Stimulated activated naive CD8-positive, alpha-beta T cell treated with anti-CD3 and anti-CD28 coated beads, Interleukin-15, Interleukin-2, amounts not matched to agents 100 ng/mL and 50 ng/mL, for 24 hours (primary cell): ENCODE measurements around the gene SETD2.

ENCODE experiments used
- H3K27ac Mint-ChIP-seq: one replicate; pipeline ENCODE4 v1.8.0; 2021; ENCODE audit warnings: mild to moderate bottlenecking, mixed read lengths
- H3K27me3 Mint-ChIP-seq: one replicate; pipeline ENCODE4 v1.8.0; 2021; ENCODE audit warnings: mixed read lengths
- H3K36me3 Mint-ChIP-seq: one replicate; pipeline ENCODE4 v1.8.0; 2021; ENCODE audit warnings: low read depth, mixed read lengths
- H3K4me1 Mint-ChIP-seq: one replicate; pipeline ENCODE4 v1.8.0; 2021; ENCODE audit warnings: low read depth, mixed read lengths
- H3K4me3 Mint-ChIP-seq: one replicate; pipeline ENCODE4 v1.8.0; 2021; ENCODE audit warnings: mild to moderate bottlenecking, mixed read lengths
- H3K9me3 Mint-ChIP-seq: one replicate; pipeline ENCODE4 v1.8.0; 2021; ENCODE audit warnings: mixed read lengths

Gene SETD2

DNA sequence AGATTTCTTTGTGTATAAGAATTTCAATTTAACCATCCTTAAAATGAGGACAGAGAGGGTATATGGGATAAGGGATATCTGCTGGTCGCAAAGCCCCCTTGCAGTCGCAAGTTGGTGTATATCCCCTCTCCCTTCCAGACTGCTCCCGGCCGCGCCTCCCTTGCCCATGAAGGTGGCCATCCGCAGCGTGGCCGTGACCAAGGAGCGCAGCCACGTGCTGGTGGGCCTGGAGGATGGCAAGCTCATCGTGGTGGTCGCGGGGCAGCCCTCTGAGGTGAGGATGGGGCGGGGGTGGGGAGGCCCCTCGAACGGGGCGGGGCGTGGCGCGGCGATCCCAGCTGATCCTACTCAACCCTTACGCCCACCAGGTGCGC lies 155.1 kb downstream of the SETD2 start:
- peaks cover 18% of the 10 kb centered on the region for H3K36me3 Mint-ChIP-seq
- H3K27me3 Mint-ChIP-seq, result no peaks in the 10 kb centered on the region
- no peak overlapping the region for H3K4me3 Mint-ChIP-seq
- H3K9me3 Mint-ChIP-seq, result no peaks in the 10 kb centered on the region
- peaks cover 8% of the 10 kb centered on the region for H3K4me1 Mint-ChIP-seq
- no peak overlapping the region for H3K27ac Mint-ChIP-seq

DNA sequence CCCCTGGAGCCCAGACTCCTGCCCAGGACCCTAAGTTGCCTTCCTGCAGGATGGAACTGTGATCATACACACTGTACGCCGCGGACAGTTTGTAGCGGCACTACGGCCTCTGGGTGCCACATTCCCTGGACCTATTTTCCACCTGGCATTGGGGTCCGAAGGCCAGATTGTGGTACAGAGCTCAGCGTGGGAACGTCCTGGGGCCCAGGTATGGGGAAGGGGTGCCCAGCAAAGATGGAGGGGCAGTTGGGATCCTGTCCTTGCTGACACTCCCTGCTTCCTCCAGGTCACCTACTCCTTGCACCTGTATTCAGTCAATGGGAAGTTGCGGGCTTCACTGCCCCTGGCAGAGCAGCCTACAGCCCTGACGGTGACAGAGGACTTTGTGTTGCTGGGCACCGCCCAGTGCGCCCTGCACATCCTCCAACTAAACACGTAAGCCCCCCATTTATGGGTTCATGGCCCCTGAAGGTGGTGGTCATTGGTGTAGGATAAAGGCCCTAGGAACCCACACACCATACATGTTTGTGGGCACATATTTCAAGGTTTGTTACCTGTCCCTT lies 155.6 kb downstream of the SETD2 start:
- Mint-ChIP-seq H3K36me3 (peaks cover 21% of the 10 kb centered on the region), H3K27ac (no peak overlapping the region), H3K27me3 (no peaks in the 10 kb centered on the region)

DNA sequence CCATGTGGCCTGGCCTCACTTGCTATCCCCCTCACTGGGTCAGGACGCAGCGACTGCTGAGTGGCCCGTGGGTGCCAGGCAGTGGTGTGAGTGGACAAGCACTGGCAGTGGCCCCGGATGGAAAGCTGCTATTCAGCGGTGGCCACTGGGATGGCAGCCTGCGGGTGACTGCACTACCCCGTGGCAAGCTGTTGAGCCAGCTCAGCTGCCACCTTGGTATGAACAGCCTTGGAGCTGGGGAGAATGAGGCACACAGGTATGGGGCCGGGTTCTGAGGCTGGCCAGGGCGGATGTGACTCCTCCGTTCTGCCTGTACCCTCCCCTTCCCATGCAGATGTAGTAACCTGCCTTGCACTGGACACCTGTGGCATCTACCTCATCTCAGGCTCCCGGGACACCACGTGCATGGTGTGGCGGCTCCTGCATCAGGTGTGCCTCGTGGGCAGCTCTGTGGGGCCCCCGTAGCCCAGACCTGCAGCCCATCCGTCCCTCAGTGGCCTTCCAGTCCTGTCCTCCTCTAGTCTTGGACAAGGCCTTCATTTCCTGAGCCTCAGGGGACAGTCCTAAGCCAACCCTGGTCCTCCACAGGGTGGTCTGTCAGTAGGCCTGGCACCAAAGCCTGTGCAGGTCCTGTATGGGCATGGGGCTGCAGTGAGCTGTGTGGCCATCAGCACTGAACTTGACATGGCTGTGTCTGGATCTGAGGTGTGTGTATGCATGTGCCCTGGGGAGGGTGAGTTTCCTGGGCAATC lies 156.3 kb downstream of the SETD2 start:
- H3K4me1 Mint-ChIP-seq, result peaks cover 8% of the 10 kb centered on the region
- no peak overlapping the region for H3K4me3 Mint-ChIP-seq
- no peak overlapping the region for H3K27ac Mint-ChIP-seq
- no peaks in the 10 kb centered on the region for H3K27me3 Mint-ChIP-seq
- H3K9me3 Mint-ChIP-seq, result no peaks in the 10 kb centered on the region
- H3K36me3 Mint-ChIP-seq, result peaks cover 21% of the 10 kb centered on the region

More for the DNA sequence above, 155.6 kb downstream of the SETD2 start:
- H3K4me1 Mint-ChIP-seq, result peaks cover 8% of the 10 kb centered on the region
- no peaks in the 10 kb centered on the region for H3K9me3 Mint-ChIP-seq
- H3K4me3 Mint-ChIP-seq, result no peak overlapping the region

DNA sequence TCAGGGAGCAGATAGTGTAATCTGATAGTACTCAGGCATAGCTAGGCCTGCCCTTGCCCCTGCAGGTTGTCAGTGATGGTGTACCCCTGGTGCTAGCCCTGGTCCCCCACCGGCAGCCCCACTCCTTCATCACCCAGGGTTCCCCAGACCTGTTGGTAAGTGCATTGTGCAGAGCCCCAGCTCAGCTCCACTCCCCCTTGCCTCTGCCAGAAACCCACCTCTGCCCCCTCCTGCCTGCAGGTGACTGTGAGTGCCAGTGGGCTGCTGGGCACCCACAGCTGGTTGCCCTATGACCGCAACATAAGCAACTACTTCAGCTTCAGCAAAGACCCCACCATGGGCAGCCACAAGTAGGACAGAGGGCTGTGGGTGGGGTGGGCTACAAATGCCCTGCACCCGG lies 156.9 kb downstream of the SETD2 start:
- no peaks in the 10 kb centered on the region for H3K9me3 Mint-ChIP-seq
- H3K27me3 Mint-ChIP-seq, result no peaks in the 10 kb centered on the region
- no peak overlapping the region for H3K27ac Mint-ChIP-seq
- peaks cover 21% of the 10 kb centered on the region for H3K36me3 Mint-ChIP-seq
- H3K4me3 Mint-ChIP-seq, result no peak overlapping the region
- peaks cover 8% of the 10 kb centered on the region for H3K4me1 Mint-ChIP-seq

DNA sequence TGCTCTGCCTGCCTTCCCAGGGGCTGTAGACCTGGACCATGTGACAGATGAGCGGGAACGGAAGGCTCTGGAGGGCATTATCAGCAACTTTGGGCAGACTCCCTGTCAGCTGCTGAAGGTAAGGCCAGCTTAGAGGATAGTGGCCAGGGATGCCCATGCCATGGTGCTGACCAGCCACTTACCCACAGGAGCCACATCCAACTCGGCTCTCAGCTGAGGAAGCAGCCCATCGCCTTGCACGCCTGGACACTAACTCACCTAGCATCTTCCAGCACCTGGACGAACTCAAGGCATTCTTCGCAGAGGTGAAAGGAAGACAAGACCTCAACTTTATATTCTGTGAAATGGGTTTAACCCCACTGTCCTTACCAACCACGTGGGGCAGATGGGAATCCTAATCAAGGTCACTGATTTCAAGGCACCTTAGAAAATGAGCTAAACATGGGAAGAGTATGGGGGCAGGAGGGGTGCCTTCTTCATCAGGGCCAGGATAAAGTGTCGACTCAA lies 157.7 kb downstream of the SETD2 start:
- Mint-ChIP-seq H3K27me3 (no peaks in the 10 kb centered on the region), H3K27ac (no peak overlapping the region), H3K4me1 (peaks cover 8% of the 10 kb centered on the region), H3K4me3 (no peak overlapping the region), H3K9me3 (no peaks in the 10 kb centered on the region), H3K36me3 (peaks cover 21% of the 10 kb centered on the region)

DNA sequence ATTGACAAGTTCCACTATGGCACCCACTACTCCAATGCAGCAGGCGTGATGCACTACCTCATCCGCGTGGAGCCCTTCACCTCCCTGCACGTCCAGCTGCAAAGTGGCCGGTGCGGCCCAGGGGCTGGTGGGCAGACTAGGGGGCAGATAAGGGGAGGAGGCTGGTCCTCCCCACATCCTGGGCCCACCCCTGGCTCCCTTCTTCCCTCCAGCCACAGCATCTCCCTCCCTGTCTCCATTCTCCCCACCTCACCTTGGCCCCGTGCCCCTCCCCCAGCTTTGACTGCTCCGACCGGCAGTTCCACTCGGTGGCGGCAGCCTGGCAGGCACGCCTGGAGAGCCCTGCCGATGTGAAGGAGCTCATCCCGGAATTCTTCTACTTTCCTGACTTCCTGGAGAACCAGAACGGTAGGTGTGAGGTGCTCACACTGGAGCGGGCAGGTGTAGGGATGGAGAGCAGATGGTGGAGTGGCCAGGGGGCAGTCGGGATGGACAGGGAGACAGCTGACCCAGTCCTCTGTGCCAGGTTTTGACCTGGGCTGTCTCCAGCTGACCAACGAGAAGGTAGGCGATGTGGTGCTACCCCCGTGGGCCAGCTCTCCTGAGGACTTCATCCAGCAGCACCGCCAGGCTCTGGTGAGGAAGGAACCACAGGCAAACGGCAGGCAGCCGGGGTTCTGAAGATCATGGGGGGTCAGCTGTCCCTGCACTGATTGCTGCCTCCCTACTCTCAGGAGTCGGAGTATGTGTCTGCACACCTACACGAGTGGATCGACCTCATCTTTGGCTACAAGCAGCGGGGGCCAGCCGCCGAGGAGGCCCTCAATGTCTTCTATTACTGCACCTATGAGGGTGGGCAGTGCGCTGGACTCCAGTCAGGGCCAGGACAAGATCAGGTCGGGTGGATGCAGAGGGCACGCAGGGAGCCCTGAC lies 158.4 kb downstream of the SETD2 start:
- Mint-ChIP-seq H3K27ac (no peak overlapping the region), H3K27me3 (no peaks in the 10 kb centered on the region), H3K4me1 (peaks cover 8% of the 10 kb centered on the region), H3K9me3 (no peaks in the 10 kb centered on the region), H3K4me3 (no peak overlapping the region), H3K36me3 (peaks cover 21% of the 10 kb centered on the region)

DNA sequence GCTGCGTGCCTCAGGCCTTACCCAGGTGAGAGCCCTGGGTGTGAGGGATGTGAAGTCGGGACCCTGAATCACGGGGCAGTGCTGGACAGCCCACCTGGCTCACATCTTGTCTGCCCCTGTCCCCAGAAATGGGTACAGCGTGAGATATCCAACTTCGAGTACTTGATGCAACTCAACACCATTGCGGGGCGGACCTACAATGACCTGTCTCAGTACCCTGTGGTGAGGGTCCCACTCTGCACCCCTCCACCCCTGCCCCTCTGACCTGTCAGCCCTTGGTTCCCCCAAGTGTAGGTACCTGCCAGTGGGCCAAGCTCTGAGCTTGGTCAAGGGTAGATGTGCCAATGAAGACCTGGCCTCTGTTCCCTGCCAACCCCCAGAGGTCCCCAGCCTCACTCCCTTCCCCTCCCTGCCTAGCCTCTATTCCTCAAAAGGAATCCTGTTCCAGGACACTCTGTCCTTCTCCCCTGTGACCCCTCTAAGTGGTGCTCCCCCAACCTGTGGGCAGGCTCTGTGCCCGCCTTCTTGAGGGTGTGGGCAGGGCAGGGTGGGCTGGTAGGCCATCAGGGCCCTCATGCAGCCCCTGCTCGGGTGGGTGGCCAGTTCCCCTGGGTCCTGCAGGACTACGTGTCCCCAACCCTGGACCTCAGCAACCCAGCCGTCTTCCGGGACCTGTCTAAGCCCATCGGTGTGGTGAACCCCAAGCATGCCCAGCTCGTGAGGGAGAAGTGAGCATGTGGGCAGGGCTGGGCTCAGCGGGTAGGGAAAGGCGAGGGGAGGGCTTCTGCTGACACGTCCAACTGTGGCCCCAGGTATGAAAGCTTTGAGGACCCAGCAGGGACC lies 159.3 kb downstream of the SETD2 start:
- H3K4me3 Mint-ChIP-seq, result no peak overlapping the region
- no peaks in the 10 kb centered on the region for H3K27me3 Mint-ChIP-seq
- H3K36me3 Mint-ChIP-seq, result peaks cover 21% of the 10 kb centered on the region
- no peaks in the 10 kb centered on the region for H3K9me3 Mint-ChIP-seq
- no peak overlapping the region for H3K27ac Mint-ChIP-seq
- H3K4me1 Mint-ChIP-seq, result peaks cover 6% of the 10 kb centered on the region

DNA sequence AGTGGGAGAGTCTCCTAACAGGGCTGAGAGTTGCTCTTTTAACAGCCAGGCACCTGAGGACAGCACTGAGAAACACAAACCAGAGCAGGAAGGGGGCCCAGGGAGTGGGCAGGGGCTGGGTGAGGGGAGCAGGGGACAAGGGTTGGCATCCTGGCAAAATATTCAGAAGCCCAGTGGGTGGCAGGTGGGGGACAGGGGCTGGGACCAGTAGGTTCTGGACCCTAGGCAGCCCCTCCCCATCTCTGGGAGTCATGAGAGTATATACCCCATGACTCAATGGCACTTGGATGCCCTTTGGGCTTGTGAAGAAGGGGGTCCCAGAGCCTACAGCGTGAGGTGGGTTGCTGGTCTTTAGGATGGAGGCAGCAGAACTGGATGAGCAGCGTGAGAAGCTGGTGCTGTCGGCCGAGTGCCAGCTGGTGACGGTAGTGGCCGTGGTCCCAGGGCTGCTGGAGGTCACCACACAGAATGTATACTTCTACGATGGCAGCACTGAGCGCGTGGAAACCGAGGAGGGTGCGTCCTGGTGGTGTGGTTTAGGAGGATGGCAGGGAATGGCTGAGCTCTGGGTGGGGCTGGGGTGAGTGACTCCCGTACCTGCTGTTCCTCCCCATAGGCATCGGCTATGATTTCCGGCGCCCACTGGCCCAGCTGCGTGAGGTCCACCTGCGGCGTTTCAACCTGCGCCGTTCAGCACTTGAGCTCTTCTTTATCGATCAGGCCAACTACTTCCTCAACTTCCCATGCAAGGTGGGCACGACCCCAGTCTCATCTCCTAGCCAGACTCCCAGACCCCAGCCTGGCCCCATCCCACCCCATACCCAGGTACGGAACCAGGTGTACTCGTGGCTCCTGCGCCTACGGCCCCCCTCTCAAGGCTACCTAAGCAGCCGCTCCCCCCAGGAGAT lies 160.2 kb downstream of the SETD2 start:
- Mint-ChIP-seq H3K4me3 (no peak overlapping the region), H3K4me1 (peaks cover 3% of the 10 kb centered on the region), H3K36me3 (peaks cover 21% of the 10 kb centered on the region), H3K27ac (no peak overlapping the region), H3K9me3 (no peaks in the 10 kb centered on the region), H3K27me3 (no peaks in the 10 kb centered on the region)

DNA sequence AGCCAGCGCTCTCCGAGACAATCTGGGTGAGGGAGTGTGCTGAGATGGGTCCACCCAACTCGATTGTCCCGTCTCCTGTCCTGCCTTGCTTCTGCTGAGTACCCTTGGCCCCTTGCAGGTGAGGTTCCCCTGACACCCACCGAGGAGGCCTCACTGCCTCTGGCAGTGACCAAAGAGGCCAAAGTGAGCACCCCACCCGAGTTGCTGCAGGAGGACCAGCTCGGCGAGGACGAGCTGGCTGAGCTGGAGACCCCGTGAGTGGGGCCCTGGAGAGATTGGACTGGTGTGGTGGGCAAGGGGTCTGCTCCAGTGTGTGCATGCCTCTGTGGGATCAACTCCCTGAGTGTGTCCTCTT lies 160.9 kb downstream of the SETD2 start:
- no peak overlapping the region for H3K4me3 Mint-ChIP-seq
- no peaks in the 10 kb centered on the region for H3K9me3 Mint-ChIP-seq
- H3K36me3 Mint-ChIP-seq, result peaks cover 27% of the 10 kb centered on the region
- no peaks in the 10 kb centered on the region for H3K27me3 Mint-ChIP-seq
- H3K4me1 Mint-ChIP-seq, result peaks cover 3% of the 10 kb centered on the region
- H3K27ac Mint-ChIP-seq, result no peak overlapping the region

DNA sequence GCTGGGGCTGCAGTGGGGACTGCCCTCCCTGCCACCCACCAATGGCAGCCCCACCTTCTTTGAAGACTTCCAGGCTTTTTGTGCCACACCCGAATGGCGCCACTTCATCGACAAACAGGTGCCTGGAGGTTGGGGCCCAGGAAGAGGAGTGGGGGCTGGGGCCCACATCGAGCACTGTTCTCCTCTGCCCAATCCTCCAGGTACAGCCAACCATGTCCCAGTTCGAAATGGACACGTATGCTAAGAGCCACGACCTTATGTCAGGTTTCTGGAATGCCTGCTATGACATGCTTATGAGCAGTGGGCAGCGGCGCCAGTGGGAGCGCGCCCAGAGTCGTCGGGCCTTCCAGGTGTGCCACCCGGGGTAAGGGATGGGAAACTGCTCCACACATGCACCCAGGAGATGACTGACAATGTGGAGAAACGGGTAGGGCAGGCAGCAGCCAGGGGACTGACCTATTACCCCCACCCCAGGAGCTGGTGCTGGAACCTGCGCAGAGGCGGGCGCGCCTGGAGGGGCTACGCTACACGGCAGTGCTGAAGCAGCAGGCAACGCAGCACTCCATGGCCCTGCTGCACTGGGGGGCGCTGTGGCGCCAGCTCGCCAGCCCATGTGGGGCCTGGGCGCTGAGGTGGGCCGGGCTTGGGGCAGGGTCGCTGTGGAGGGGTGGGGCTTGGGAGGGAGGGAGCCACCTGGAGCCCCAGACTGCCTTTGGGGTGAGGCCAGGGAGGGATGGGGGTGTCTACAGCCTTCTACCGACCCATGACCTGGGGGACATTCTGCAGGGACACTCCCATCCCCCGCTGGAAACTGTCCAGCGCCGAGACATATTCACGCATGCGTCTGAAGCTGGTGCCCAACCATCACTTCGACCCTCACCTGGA lies 161.5 kb downstream of the SETD2 start:
- peaks cover 4% of the 10 kb centered on the region for H3K4me1 Mint-ChIP-seq
- no peak overlapping the region for H3K27ac Mint-ChIP-seq
- no peaks in the 10 kb centered on the region for H3K9me3 Mint-ChIP-seq
- H3K27me3 Mint-ChIP-seq, result no peaks in the 10 kb centered on the region
- no peak overlapping the region for H3K4me3 Mint-ChIP-seq
- H3K36me3 Mint-ChIP-seq, result peaks cover 27% of the 10 kb centered on the region

DNA sequence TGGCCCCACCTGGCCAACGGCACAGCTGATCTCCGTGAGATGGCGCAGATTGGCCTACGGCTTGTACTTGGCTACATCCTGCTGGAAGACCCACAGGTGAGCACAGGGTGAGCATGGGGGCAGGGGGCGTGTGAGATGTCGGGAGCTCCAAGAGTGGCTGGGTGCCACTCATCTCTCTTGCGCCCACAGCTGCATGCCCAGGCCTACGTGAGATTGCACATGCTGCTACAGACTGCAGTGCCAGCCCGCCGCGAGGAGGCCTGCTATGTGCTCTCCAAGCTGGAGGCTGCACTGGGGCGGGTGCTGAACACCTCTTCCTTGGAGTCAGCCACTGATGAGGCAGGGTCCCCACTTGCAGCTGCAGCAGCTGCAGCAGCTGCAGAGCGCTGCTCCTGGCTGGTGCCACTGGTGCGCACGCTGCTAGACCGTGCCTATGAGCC lies 162.2 kb downstream of the SETD2 start:
- H3K27me3 Mint-ChIP-seq, result no peaks in the 10 kb centered on the region
- H3K4me3 Mint-ChIP-seq, result no peak overlapping the region
- peaks cover 27% of the 10 kb centered on the region for H3K36me3 Mint-ChIP-seq
- H3K9me3 Mint-ChIP-seq, result no peaks in the 10 kb centered on the region
- H3K27ac Mint-ChIP-seq, result no peak overlapping the region
- H3K4me1 Mint-ChIP-seq, result peaks cover 10% of the 10 kb centered on the region

DNA sequence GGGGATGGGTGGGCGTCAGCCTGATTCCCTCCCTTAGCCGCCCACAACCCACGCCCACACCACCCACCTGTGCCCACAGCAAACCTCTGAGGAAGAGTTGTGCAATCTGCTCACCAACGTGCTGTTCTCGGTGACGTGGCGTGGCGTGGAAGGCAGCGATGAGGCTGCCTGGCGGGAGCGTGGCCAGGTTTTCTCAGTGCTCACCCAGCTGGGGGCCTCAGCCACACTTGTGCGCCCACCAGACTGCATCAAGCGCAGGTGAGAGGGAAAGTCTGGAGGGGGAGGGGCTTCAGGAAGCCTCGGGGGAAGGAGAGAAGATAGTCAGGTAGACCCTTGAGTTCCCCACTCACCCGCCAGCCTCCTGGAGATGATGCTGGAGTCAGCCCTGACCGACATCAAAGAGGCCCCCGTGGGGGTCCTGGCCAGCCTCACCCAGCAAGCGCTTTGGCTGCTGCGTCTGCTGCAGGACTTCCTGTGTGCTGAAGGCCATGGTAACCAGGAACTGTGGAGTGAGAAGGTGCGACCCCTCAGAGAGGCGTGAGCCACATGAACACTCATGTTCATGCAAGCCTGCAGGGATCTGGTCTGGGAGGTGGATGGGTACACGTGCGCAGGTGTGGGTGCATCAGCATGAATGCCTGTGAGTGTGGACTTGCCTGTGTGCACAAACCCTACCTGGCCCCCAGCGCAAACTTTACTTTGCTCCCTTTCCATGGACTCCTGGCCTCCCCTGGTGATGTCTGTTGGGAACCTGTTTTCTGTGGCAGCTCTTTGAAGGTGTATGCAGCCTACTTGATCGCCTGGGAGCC lies 162.8 kb downstream of the SETD2 start:
- Mint-ChIP-seq H3K27me3 (no peaks in the 10 kb centered on the region), H3K9me3 (no peaks in the 10 kb centered on the region), H3K36me3 (peaks cover 21% of the 10 kb centered on the region)

More for the DNA sequence above, 162.8 kb downstream of the SETD2 start:
- peaks cover 13% of the 10 kb centered on the region for H3K4me1 Mint-ChIP-seq
- no peak overlapping the region for H3K4me3 Mint-ChIP-seq
- H3K27ac Mint-ChIP-seq, result no peak overlapping the region
